T-cell (primary cell): Measurements from ENCODE around the gene MORN1. TPM values are rescaled to one million over a fixed set of nuclear protein-coding genes. Genes with fewer than 3 reads are reported as not detected.

Source experiments
- ATAC-seq, 4 experiments: fragments of 200-7000 bp in 3 of 4; fragments of 150-1000 bp in 1 of 4; cut with Tn5 transposase; replicated peaks in 1 of 4; 1 replicate in 3 of 4; 2 replicates in 1 of 4; pipeline ENCODE4 v1.10.0; 2021; ENCODE audit warnings: moderate library complexity in 3 of 4, mild to moderate bottlenecking in 2 of 4, moderate number of reproducible peaks in 1 of 4
- CTCF ChIA-PET, 2 donors: fragments of 300-600 bp; sonication (Branson Sonifier 250); formaldehyde crosslinking; loops; one replicate each; lab custom pipeline; 2022; ENCODE audit warnings: antibody characterized with exemption in 2 of 2; lab: Charles Lee
- POLR2A ChIA-PET, 2 donors: fragments of 300-600 bp; sonication (Branson Sonifier 250); formaldehyde crosslinking; loops; one replicate each; lab custom pipeline; 2022; ENCODE audit warnings: antibody characterized with exemption in 2 of 2; lab: Charles Lee
- DNase-seq, 35 experiments: peaks; one replicate each; pipeline versions ENCODE4 v3.0.0 to v3.0.0-alpha.2; 2013 to 2023
- H3K27ac ChIP-seq: one replicate; pipeline ENCODE4 v1.5.1; 2013; ENCODE audit warnings: low read length
- H3K27me3 ChIP-seq, 2 experiments: replicated peaks in 1 of 2; 1 replicate in 1 of 2; 2 replicates in 1 of 2; pipeline versions ENCODE4 v1.6.1 to v1.7.0; 2013; ENCODE audit warnings: low read length in 1 of 2, mixed read lengths in 1 of 2; ENCODE audit not compliant: control insufficient read depth in 2 of 2, insufficient read depth in 2 of 2; ENCODE audit errors: extremely low read depth in 1 of 2
- H3K36me3 ChIP-seq, 2 donors: 1 replicate in 1 of 2; 2 replicates in 1 of 2; pipeline versions ENCODE4 v1.6.1 to v1.7.0; 2013; ENCODE audit warnings: low read length in 1 of 2; ENCODE audit not compliant: control insufficient read depth in 2 of 2, insufficient read depth in 1 of 2; ENCODE audit errors: extremely low read depth in 1 of 2
- H3K4me1 ChIP-seq, 2 experiments: 1 replicate in 1 of 2; 2 replicates in 1 of 2; pipeline versions ENCODE4 v1.6.1 to v1.7.0; 2013; ENCODE audit warnings: low read length in 2 of 2, mixed read lengths in 1 of 2; ENCODE audit not compliant: insufficient read depth in 2 of 2, control insufficient read depth in 1 of 2; ENCODE audit errors: extremely low read depth in 1 of 2
- H3K4me3 ChIP-seq, 2 donors: 1 replicate in 1 of 2; 2 replicates in 1 of 2; pipeline versions ENCODE4 v1.5.1 to v1.7.0; 2013; ENCODE audit warnings: mild to moderate bottlenecking in 2 of 2, low read length in 1 of 2, moderate library complexity in 1 of 2; ENCODE audit not compliant: control insufficient read depth in 1 of 2; ENCODE audit errors: extremely low read depth in 1 of 2
- H3K9me3 ChIP-seq: 2 replicates; pipeline ENCODE4 v1.7.0; 2013
- H3K27ac Mint-ChIP-seq, 2 donors: one replicate each; pipeline ENCODE4 v1.8.0; 2020 to 2021; ENCODE audit warnings: mild to moderate bottlenecking in 2 of 2, mixed read lengths in 2 of 2
- H3K27me3 Mint-ChIP-seq, 2 donors: one replicate each; pipeline ENCODE4 v1.8.0; 2021 to 2022; ENCODE audit warnings: mixed read lengths in 2 of 2
- H3K36me3 Mint-ChIP-seq: one replicate; pipeline ENCODE4 v1.8.0; 2021; ENCODE audit warnings: mixed read lengths
- H3K4me1 Mint-ChIP-seq, 3 donors: one replicate each; pipeline ENCODE4 v1.8.0; 2020 to 2022; ENCODE audit warnings: mixed read lengths in 3 of 3, mild to moderate bottlenecking in 1 of 3
- H3K4me3 Mint-ChIP-seq, 3 donors: one replicate each; pipeline ENCODE4 v1.8.0; 2020 to 2022; ENCODE audit warnings: mild to moderate bottlenecking in 3 of 3, mixed read lengths in 3 of 3, moderate library complexity in 3 of 3
- H3K9me3 Mint-ChIP-seq, 3 donors: one replicate each; pipeline ENCODE4 v1.8.0; 2020 to 2022; ENCODE audit warnings: mixed read lengths in 3 of 3
- WGBS: methylation state at CpG from one replicate; pipeline ENCODE4 v1.1.5; 2013; ENCODE audit warnings: missing lambda C conversion rate; ENCODE audit not compliant: insufficient coverage; 5-methylcytosine and 5-hydroxymethylcytosine counted together
- total RNA-seq, 35 experiments: library from RNA in 6 of 35; stranded (reverse) in 6 of 35; fragments of 120-200 nt in 1 of 35; gene quantifications; one replicate each; pipeline versions ENCODE4 v1.2.1 to v1.2.4 and lab custom pipeline; 2013 to 2026

Gene MORN1
- total RNA-seq, 5 donors from 2014 or later (not counting 1 experiment from before 2014, with no cell fraction given): 8.2 to 17.5 (median 13.2) TPM

- Mint-ChIP-seq H3K9me3 (no peaks in the 10 kb centered on the region), H3K27me3 (no peaks in the 10 kb centered on the region), H3K4me3 (peak overlapping the region in 2 of 3 donors; percentile 21 to 84), H3K36me3 (peaks cover 22% of the 10 kb centered on the region), H3K27ac (no peak overlapping the region), H3K4me1 (peaks cover 37 to 56% (median 51%) of the 10 kb centered on the region in 3 donors)
- no peak overlapping the region for H3K4me3 ChIP-seq
- no peak for ATAC-seq
- peaks cover 11 to 60% of the 10 kb centered on the region in 2 donors for H3K36me3 ChIP-seq
- 93% methylated on average over 9 of the region's 11 CpGs for WGBS
- H3K9me3 ChIP-seq: no peaks in the 10 kb centered on the region
- CTCF ChIA-PET: no interaction called here
- no peaks in the 10 kb centered on the region for H3K27me3 ChIP-seq
- DNase-seq: no peak
- H3K4me1 ChIP-seq: peaks cover 11 to 49% of the 10 kb centered on the region in 2 experiments
- POLR2A ChIA-PET: no interaction called here
- no peak overlapping the region for H3K27ac ChIP-seq
These were observed 3.4 kb upstream of the MORN1 start for GRCh38 chr1:2394761-2395160.

GRCh38 chr1:2394220-2394619 is 2.9 kb upstream of the MORN1 start:
- Mint-ChIP-seq H3K9me3 (no peaks in the 10 kb centered on the region), H3K4me3 (peak overlapping the region in 1 of 3 donors; percentile 84), H3K27me3 (no peaks in the 10 kb centered on the region), H3K27ac (no peak overlapping the region), H3K36me3 (peaks cover 18% of the 10 kb centered on the region), H3K4me1 (peaks cover 33 to 55% (median 48%) of the 10 kb centered on the region in 3 donors)
- Histone ChIP-seq H3K9me3 (no peaks in the 10 kb centered on the region), H3K4me1 (peaks cover 11 to 49% of the 10 kb centered on the region in 2 experiments), H3K27ac (no peak overlapping the region), H3K36me3 (peaks cover 11 to 55% of the 10 kb centered on the region in 2 donors), H3K4me3 (no peak overlapping the region), H3K27me3 (no peaks in the 10 kb centered on the region)
- no peak for DNase-seq
- 95% methylated on average over 6 of the region's 7 CpGs for WGBS
- ATAC-seq: no peak
- POLR2A ChIA-PET: interaction anchor here in 1 of 2 donors (0.6 kb wide), 1 partner anchor 206 kb away, joined by 10 read pairs; no protein-coding TSS in a partner anchor
- CTCF ChIA-PET: interaction anchor here in 1 of 2 donors (0.6 kb wide), 1 partner anchor 1019 kb away, joined by 3 read pairs; the partner anchor contains the start of gene AURKAIP1

- DNase-seq (no peak), ATAC-seq (no peak)
- no peak overlapping the region for H3K4me3 ChIP-seq
- Mint-ChIP-seq H3K27me3 (no peaks in the 10 kb centered on the region), H3K9me3 (no peaks in the 10 kb centered on the region), H3K27ac (peak overlapping the region in 1 of 2 donors; percentile 39), H3K4me1 (peaks cover 29 to 53% (median 45%) of the 10 kb centered on the region in 3 donors), H3K4me3 (peak overlapping the region; percentile 84 to 88 (median 85)), H3K36me3 (peaks cover 15% of the 10 kb centered on the region)
- no peaks in the 10 kb centered on the region for H3K27me3 ChIP-seq
- WGBS: 93% methylated on average over 9 of the region's 9 CpGs
- H3K36me3 ChIP-seq: peaks cover 7 to 47% of the 10 kb centered on the region in 2 donors
- H3K4me1 ChIP-seq: peaks cover 11 to 49% of the 10 kb centered on the region in 2 experiments
- ChIA-PET CTCF (interaction anchor here in 1 of 2 donors (0.6 kb wide), 1 partner anchor 1018 kb away, joined by 3 read pairs; the partner anchor contains the start of gene AURKAIP1), POLR2A (interaction anchor here in 1 of 2 donors (0.6 kb wide), 1 partner anchor 205 kb away, joined by 10 read pairs; no protein-coding TSS in a partner anchor)
- no peaks in the 10 kb centered on the region for H3K9me3 ChIP-seq
- no peak overlapping the region for H3K27ac ChIP-seq
These were observed 2.1 kb upstream of the MORN1 start for GRCh38 chr1:2393471-2393877.

DNA sequence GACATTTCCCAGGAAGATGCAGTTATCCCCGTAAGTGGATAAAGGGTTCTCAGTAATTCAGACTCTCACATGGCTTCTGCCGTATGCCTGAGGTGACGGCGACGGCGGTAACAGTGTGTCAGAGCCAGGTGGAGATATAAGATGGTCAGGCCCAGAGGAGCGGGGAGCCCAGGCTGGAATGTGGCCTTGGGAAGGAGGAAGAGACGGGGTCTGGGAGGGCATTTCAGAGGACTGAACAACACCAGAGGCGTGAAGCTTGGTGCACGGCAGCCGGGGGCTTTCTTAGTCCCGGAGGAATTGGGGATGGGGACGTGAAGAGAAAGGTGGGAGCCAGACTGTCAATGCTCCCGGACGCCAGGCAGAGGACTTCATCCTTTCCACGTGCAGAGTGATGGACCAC is 1.3 kb upstream of the MORN1 start:
- DNase-seq (no peak), ATAC-seq (no peak)
- Mint-ChIP-seq H3K4me1 (peaks cover 29 to 53% (median 45%) of the 10 kb centered on the region in 3 donors), H3K9me3 (no peaks in the 10 kb centered on the region), H3K4me3 (peak overlapping the region; percentile 84 to 88 (median 85)), H3K27ac (peak overlapping the region; percentile 75 to 85), H3K36me3 (peaks cover 15% of the 10 kb centered on the region), H3K27me3 (no peaks in the 10 kb centered on the region)
- no peaks in the 10 kb centered on the region for H3K27me3 ChIP-seq
- peaks cover 11 to 49% of the 10 kb centered on the region in 2 experiments for H3K4me1 ChIP-seq
- no peak overlapping the region for H3K27ac ChIP-seq
- 80% methylated on average over 15 of the region's 16 CpGs for WGBS
- CTCF ChIA-PET: no interaction called here
- no peaks in the 10 kb centered on the region for H3K9me3 ChIP-seq
- POLR2A ChIA-PET: no interaction called here
- H3K36me3 ChIP-seq: peaks cover 7 to 40% of the 10 kb centered on the region in 2 donors
- H3K4me3 ChIP-seq: peak overlapping the region; percentile 62

GRCh38 chr1:2391931-2392509 is 666 bp upstream of the MORN1 start:
- H3K9me3 ChIP-seq: no peaks in the 10 kb centered on the region
- no peaks in the 10 kb centered on the region for H3K27me3 ChIP-seq
- CTCF ChIA-PET: interaction anchor here in 1 of 2 donors (0.5 to 2.0 kb wide), 3 partner anchors 10 to 197 kb away, joined by 4 to 13 read pairs (median 5); partner anchors contain the start of gene FAAP20
- Mint-ChIP-seq H3K27ac (peak overlapping the region; percentile 75 to 85), H3K36me3 (peaks cover 9% of the 10 kb centered on the region), H3K27me3 (no peaks in the 10 kb centered on the region), H3K4me3 (peak overlapping the region; percentile 84 to 88 (median 85)), H3K9me3 (no peaks in the 10 kb centered on the region), H3K4me1 (peaks cover 29 to 49% (median 42%) of the 10 kb centered on the region in 3 donors)
- H3K36me3 ChIP-seq: peaks cover 7 to 35% of the 10 kb centered on the region in 2 donors
- POLR2A ChIA-PET: interaction anchor here (0.6 to 0.7 kb wide), 2 partner anchors 91 to 197 kb away, joined by 3 read pairs; partner anchors contain the start of gene FAAP20 (in 1 of the 2)
- WGBS: under 1% methylated on average over 58 of the region's 62 CpGs
- H3K27ac ChIP-seq: no peak overlapping the region
- peaks cover 11 to 46% of the 10 kb centered on the region in 2 experiments for H3K4me1 ChIP-seq
- ATAC-seq: peak in 3 of 4 experiments; percentile 16 to 24 (median 17)
- peak in 1 of 35 experiments; percentile 29 for DNase-seq
- peak overlapping the region; percentile 62 for H3K4me3 ChIP-seq

- CTCF ChIA-PET: interaction anchor here in 1 of 2 donors (0.5 kb wide), 1 partner anchor 185 kb away, joined by 3 read pairs; no protein-coding TSS in a partner anchor
- H3K4me1 Mint-ChIP-seq: peaks cover 25 to 34% (median 29%) of the 10 kb centered on the region in 3 donors
- H3K36me3 Mint-ChIP-seq: no peaks in the 10 kb centered on the region
- H3K9me3 Mint-ChIP-seq: no peaks in the 10 kb centered on the region
- H3K4me3 ChIP-seq: no peak overlapping the region
- H3K4me1 ChIP-seq: peaks cover 11 to 37% of the 10 kb centered on the region in 2 experiments
- no peaks in the 10 kb centered on the region for H3K27me3 Mint-ChIP-seq
- H3K27ac ChIP-seq: no peak overlapping the region
- H3K27me3 ChIP-seq: no peaks in the 10 kb centered on the region
- POLR2A ChIA-PET: no interaction called here
- no peak for DNase-seq
- ATAC-seq: no peak
- H3K36me3 ChIP-seq: peaks cover 0 to 18% of the 10 kb centered on the region in 2 donors
- H3K9me3 ChIP-seq: no peaks in the 10 kb centered on the region
- H3K4me3 Mint-ChIP-seq: peak overlapping the region; percentile 75 to 84 (median 77)
- 75% methylated on average over 5 of the region's 7 CpGs for WGBS
- H3K27ac Mint-ChIP-seq: no peak overlapping the region
These were observed 1.7 kb downstream of the MORN1 start for GRCh38 chr1:2389644-2390043.
